Omental fat pad (tissue), 4 donors: Measurements from ENCODE around the gene EVA1C. TPM values are rescaled to one million over a fixed set of nuclear protein-coding genes. Genes with fewer than 3 reads are reported as not detected.
"Not testable (repeated sequence)": the region's sequence is repeated elsewhere in the genome, so short reads cannot be mapped to it uniquely, and the experiment has no call there.

Experiments
- ATAC-seq: fragments of 150-250 bp; one replicate; pipeline ENCODE4 v1.9.1; 2016; ENCODE audit warnings: mild to moderate bottlenecking, moderate library complexity; ENCODE audit not compliant: low FRiP score
- DNase-seq: peaks from one replicate; pipeline ENCODE4 v3.0.0-alpha.2; 2019; ENCODE audit warnings: low spot score
- total RNA-seq, 4 donors: library from RNA; depleted of rRNA; stranded (reverse); fragments of >200 nt; gene quantifications; one replicate each; pipeline ENCODE4 v1.1.0, GENCODE V29; 2016
- TF ChIP-seq, protein P1 (sequence below), 3 donors: fragments of 450-650 bp; IDR thresholded peaks; one replicate each; pipeline ENCODE4 v1.5.1; 2016 to 2017; ENCODE audit warnings: antibody characterized with exemption in 3 of 3, mild to moderate bottlenecking in 3 of 3, moderate library complexity in 2 of 3

Gene EVA1C
- total RNA-seq, 4 donors from 2014 or later = 41.1 to 108 (median 75.9) TPM

DNA sequence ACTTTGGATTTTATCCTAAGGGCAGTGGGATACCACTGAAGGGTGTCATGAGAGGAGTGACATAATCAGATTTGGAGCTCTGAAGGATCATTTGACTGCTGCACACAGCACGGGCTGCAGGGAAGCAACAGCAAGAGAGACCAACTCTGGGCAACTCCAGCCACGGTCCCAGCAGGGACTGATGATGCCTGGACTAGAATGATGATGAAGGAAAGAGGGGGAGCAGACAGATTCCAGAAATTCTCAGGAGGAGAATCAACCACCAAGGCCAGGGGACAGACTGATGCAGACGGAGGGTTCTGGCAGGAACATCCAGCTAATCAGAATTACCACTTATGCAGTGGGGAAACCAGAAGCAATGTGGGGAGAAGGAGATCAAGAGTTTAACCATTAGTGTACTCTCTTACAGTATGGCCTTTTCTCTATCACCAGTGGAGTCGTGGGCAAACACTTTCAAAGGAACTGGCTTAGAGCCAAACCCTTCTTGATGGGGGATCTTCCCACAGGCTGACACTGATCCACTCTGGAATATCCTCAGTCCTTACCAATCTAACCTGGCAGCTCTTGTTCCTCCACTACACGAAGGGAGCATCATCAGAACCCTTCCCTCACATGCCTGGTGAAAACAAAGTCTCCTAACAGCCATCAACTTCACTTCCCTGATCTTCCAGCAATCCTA lies 23.0 kb upstream of the EVA1C start:
- ATAC-seq = no peak

DNA sequence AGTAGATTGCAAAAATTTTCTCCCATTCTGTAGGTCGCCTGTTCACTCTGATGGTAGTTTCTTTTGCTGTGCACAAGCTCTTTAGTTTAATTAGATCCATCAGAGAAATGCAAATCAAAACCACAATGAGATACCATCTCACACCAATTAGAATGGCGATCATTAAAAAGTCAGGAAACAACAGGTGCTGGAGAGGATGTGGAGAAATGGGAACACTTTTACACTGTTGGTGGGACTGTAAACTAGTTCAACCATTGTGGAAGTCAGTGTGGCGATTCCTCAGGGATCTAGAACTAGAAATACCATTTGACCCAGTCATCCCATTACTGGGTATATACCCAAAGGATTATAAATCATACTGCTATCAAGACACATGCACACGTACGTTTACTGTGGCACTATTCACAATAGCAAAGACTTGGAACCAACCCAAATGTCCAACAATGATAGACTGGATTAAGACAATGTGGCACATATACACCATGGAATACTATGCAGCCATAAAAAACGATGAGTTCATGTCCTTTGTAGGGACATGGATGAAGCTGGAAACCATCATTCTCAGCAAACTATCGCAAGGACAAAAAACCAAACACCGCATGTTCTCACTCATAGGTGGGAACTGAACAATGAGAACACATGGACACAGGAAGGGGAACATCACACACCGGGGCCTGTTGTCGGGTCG lies 21.8 kb upstream of the EVA1C start:
- not testable (repeated sequence) for DNase-seq, ATAC-seq

More for the DNA sequence above, 23.0 kb upstream of the EVA1C start:
- DNase-seq = no peak
- TF ChIP-seq, protein P1, sequence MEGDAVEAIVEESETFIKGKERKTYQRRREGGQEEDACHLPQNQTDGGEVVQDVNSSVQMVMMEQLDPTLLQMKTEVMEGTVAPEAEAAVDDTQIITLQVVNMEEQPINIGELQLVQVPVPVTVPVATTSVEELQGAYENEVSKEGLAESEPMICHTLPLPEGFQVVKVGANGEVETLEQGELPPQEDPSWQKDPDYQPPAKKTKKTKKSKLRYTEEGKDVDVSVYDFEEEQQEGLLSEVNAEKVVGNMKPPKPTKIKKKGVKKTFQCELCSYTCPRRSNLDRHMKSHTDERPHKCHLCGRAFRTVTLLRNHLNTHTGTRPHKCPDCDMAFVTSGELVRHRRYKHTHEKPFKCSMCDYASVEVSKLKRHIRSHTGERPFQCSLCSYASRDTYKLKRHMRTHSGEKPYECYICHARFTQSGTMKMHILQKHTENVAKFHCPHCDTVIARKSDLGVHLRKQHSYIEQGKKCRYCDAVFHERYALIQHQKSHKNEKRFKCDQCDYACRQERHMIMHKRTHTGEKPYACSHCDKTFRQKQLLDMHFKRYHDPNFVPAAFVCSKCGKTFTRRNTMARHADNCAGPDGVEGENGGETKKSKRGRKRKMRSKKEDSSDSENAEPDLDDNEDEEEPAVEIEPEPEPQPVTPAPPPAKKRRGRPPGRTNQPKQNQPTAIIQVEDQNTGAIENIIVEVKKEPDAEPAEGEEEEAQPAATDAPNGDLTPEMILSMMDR (IDR thresholded peaks at IDR 0.05) = no peak

DNA sequence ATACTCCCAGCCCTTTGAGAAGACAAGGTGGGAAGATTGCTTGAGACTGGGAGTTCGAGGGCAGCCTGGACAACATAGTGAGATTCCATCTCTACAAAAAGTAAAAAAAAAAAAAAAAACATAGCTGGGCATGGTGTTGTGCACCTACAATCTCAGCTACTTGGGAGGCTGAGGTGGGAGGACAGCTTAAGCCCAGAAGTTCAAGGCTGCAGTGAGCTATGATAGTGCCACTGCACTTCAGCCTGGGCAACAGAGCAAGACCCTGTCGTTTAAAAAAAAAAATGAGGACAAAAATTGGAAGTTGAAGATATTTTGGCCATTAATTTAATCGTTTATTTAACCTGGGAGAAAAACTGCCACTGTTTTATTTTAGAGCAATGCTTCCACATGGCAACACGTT lies 20.8 kb upstream of the EVA1C start:
- DNase-seq = no peak
- TF ChIP-seq, protein P1 (IDR thresholded peaks at IDR 0.05) = no peak
- ATAC-seq = no peak

DNA sequence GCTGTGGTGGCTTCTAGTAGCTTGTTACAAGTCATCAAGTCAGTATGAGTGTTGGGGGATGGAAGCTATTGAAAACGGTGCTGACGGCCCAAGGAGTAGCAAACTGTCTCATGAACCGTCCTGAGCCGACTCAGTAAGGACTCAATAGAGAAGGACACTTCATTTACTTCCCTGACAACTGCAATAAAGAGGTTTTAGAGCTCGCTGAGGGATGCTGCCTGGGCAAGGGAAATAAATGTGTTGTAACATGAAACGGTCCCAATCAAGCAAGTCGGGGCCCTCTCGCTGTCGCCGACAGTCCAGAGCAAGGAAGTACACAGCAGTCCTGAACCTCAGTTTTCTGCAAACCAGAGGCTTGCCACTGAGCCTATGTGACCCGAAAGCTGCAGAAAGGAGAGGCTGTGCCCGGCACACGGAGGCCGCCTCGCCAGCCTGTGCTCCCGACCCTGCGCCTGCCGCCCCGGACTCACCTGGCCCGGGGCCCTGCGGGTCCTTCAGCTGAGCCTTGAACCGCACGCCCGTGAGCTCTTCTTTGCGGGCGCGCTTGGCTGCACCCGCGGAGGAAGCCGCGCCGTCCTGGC lies 20.1 kb upstream of the EVA1C start:
- TF ChIP-seq, protein P1 (IDR thresholded peaks at IDR 0.05) = no peak
- no peak for DNase-seq
- ATAC-seq = peak; percentile 39

DNA sequence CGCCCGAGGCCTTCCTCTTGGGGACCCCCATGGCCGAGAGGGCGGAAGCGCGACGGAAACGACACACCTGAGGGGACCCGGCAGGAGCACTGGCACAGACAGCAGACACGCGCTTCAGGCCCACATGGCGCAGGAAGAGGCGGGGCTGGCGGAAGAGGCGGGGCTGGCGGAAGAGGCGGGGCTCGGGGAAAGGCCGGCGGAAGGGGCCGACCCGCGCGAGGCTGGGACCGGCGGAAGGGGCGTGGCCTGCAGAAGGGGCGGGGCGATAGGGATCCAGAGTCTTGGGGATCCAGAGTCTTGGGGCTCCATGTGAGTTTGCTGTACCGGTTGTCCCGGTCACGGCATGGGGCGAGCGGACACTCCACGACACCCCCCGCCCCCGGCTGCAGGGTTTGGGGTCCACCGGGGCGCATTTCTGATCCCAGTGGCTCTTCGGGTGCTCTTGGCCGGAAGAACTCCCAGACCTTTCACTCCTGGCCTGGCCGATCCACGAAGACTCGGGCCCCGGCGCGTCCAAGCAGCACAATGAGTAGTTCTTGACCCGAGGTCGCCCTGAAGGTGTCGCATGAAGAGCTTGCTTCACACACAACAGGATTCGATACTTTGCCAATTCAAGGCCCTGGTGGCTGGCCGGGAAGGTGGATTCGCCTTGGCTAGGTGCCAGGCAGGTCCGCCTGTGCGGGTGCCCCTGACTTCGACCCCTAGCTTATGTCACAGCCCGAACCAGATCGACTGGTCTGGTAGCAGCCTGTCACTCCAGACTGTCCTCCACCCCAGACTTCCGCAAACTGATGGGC lies 19.4 kb upstream of the EVA1C start, which contains the start of gene URB1:
Gene URB1, minus strand, starts transcription at position 133 of the 797 bp plus-strand sequence. Its CDS starts 102 bp downstream, at position 31.
- ATAC-seq = peak; percentile 97
- TF ChIP-seq, protein P1 (IDR thresholded peaks at IDR 0.05) = no peak
- peak; percentile 90 for DNase-seq

DNA sequence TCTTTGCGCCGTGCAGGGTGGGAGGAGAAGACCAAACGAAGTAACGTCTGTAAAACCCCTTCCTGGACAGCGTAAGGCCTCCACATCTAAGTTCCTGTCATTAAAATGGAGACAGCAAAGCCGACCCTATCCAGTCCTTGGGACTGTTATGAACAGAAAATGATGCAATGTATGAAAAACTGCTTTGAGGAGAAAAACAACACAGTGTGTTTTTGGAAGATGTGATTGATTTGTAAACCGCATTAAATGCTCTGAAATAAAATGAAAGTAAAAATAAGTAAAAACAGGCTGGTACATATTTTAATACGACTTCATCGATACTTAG lies 18.9 kb upstream of the EVA1C start:
- DNase-seq (no peak), ATAC-seq (no peak)
- TF ChIP-seq, protein P1 (IDR thresholded peaks at IDR 0.05) = no peak

DNA sequence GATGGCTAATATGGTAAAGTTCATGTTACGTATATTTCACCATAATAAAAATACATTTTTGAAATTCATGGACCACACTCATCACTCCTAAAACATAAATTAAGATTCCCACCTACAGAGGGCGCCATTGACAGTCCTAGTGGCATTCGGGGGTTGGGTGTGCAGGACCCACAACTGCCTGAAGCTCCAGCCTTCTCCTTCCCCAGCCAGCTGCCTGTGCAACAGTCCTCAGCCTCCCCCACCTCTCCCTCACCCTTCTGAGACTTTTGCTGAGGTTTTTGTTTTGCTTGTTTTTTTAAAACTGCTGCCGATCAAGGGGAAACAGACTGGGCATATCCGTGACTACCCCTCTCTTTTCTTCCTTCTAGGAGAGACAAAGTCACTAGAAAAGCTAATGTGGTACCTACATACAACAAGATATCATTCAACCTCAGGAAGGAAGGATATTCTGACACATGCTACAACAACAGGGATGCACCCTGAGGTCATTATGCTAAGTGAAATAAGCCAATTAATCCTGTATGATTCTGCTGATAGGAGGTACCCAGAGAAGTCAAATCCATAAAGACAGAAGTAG lies 9.2 kb upstream of the EVA1C start:
- DNase-seq = peak; percentile 50
- ATAC-seq = peak; percentile 96
- TF ChIP-seq, protein P1 (IDR thresholded peaks at IDR 0.05) = no peak
